SU-DHL-6 (cell line): ENCODE results near the gene EPB41L3.

Experiments
- H2AFZ ChIP-seq: fragments of 200-600 bp; sonication (generic); 2 replicates; pipeline ENCODE4 v1.6.1; 2014; ENCODE audit warnings: low read depth, mild to moderate bottlenecking, moderate library complexity, mixed read lengths, antibody characterized with exemption, low read length; ENCODE audit not compliant: severe bottlenecking
- H3F3A ChIP-seq: fragments of 200-600 bp; shearing (Covaris generic); 2 replicates; pipeline ENCODE4 v1.6.0; 2016; ENCODE audit warnings: antibody characterized with exemption, mild to moderate bottlenecking; ENCODE audit not compliant: insufficient read depth
- H3K27ac ChIP-seq: fragments of 200-600 bp; sonication (generic); 2 replicates; pipeline ENCODE4 v1.5.1; 2016; ENCODE audit warnings: low read depth, mild to moderate bottlenecking, low read length, moderate library complexity, mixed read lengths
- H3K27me3 ChIP-seq: fragments of 200-600 bp; sonication (generic), shearing (Covaris generic); 2 replicates; pipeline ENCODE4 v1.6.0; 2014; ENCODE audit warnings: mild to moderate bottlenecking, low read length
- H3K36me3 ChIP-seq: fragments of 200-600 bp; sonication (generic); 2 replicates; pipeline ENCODE4 v1.6.1; 2014; ENCODE audit warnings: mild to moderate bottlenecking, low read length, mixed read lengths
- H3K4me2 ChIP-seq: fragments of 300-600, 200-600 bp; shearing (Covaris generic), sonication (generic); 2 replicates; pipeline ENCODE4 v1.6.0; 2014; ENCODE audit warnings: low read length, low read depth, mild to moderate bottlenecking; ENCODE audit not compliant: poor library complexity, severe bottlenecking
- H3K4me3 ChIP-seq: fragments of 200-600 bp; sonication (generic); 2 replicates; pipeline ENCODE4 v1.5.1; 2014; ENCODE audit warnings: antibody characterized with exemption, low read length, mild to moderate bottlenecking, mixed read lengths; ENCODE audit not compliant: insufficient read depth, poor library complexity, severe bottlenecking
- H3K79me2 ChIP-seq: fragments of 200-600 bp; sonication (generic); 2 replicates; pipeline ENCODE4 v1.6.1; 2014; ENCODE audit warnings: mild to moderate bottlenecking, low read length, moderate library complexity; ENCODE audit not compliant: insufficient read depth
- H3K9ac ChIP-seq: fragments of 200-600 bp; sonication (generic); 2 replicates; pipeline ENCODE4 v1.7.0; 2014; ENCODE audit warnings: mild to moderate bottlenecking, low read length
- H3K9me2 ChIP-seq: fragments of 200-600 bp; sonication (generic); replicated peaks from 2 replicates; pipeline ENCODE4 v1.6.1; 2014; ENCODE audit warnings: low read length; ENCODE audit not compliant: insufficient read depth
- H3K9me3 ChIP-seq: fragments of 200-600 bp; sonication (generic); 2 replicates; pipeline ENCODE4 v1.6.1; 2014; ENCODE audit warnings: low read length, mixed read lengths; ENCODE audit not compliant: insufficient read depth
- H4K20me1 ChIP-seq: fragments of 200-600 bp; sonication (generic); 2 replicates; pipeline ENCODE4 v1.6.1; 2014; ENCODE audit warnings: low read depth, mild to moderate bottlenecking, antibody characterized with exemption, low read length, moderate library complexity, mixed read lengths
- EZH2phosphoT487 ChIP-seq: fragments of 200-600 bp; sonication (generic), shearing (Covaris generic); conservative IDR thresholded peaks from 2 replicates; pipeline ENCODE4 v1.6.1; 2018; ENCODE audit warnings: mild to moderate bottlenecking, antibody characterized with exemption, low read length, moderate library complexity, mixed read lengths
- TF ChIP-seq, protein P1 (sequence below): fragments of 200-600 bp; sonication (generic); IDR thresholded peaks from one replicate; pipeline ENCODE4 v1.5.1; 2017; ENCODE audit warnings: antibody characterized with exemption, mild to moderate bottlenecking, low read length, moderate library complexity; ENCODE audit not compliant: insufficient read depth, poor library complexity, severe bottlenecking

EPB41L3 gene

DNA sequence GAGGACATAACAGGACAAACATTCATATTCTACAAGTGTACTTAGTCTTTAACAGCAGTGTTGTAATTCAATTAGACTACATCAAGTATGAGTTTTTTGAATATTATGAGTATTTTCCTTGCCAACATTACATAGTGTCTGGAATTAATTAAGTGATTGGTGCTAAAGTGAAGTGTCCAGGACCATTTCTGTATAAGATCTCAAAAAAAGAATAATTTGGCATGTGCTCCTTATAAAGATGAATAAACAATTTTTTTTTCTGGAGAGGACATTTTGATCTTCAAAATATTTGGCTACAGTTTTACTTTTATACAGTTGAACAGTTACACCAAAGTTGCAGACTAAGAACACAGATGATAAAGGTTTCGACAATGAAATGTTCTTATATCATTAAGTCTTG lies 15.1 kb upstream of the EPB41L3 start:
- no peaks in the 10 kb centered on the region for H3K9me2 ChIP-seq
- no peak overlapping the region for H3K4me3 ChIP-seq
- H3K79me2 ChIP-seq = no peaks in the 10 kb centered on the region
- no peaks in the 10 kb centered on the region for H3F3A ChIP-seq
- no peak overlapping the region for H3K27ac ChIP-seq
- H3K9me3 ChIP-seq = no peaks in the 10 kb centered on the region
- no peak for TF ChIP-seq EZH2phosphoT487
- TF ChIP-seq, protein P1, sequence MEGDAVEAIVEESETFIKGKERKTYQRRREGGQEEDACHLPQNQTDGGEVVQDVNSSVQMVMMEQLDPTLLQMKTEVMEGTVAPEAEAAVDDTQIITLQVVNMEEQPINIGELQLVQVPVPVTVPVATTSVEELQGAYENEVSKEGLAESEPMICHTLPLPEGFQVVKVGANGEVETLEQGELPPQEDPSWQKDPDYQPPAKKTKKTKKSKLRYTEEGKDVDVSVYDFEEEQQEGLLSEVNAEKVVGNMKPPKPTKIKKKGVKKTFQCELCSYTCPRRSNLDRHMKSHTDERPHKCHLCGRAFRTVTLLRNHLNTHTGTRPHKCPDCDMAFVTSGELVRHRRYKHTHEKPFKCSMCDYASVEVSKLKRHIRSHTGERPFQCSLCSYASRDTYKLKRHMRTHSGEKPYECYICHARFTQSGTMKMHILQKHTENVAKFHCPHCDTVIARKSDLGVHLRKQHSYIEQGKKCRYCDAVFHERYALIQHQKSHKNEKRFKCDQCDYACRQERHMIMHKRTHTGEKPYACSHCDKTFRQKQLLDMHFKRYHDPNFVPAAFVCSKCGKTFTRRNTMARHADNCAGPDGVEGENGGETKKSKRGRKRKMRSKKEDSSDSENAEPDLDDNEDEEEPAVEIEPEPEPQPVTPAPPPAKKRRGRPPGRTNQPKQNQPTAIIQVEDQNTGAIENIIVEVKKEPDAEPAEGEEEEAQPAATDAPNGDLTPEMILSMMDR = no peak
- H2AFZ ChIP-seq = no peak overlapping the region
- H3K36me3 ChIP-seq = no peaks in the 10 kb centered on the region
- H3K9ac ChIP-seq = no peak overlapping the region
- H3K4me2 ChIP-seq = no peak overlapping the region
- no peaks in the 10 kb centered on the region for H3K27me3 ChIP-seq
- no peaks in the 10 kb centered on the region for H4K20me1 ChIP-seq

DNA sequence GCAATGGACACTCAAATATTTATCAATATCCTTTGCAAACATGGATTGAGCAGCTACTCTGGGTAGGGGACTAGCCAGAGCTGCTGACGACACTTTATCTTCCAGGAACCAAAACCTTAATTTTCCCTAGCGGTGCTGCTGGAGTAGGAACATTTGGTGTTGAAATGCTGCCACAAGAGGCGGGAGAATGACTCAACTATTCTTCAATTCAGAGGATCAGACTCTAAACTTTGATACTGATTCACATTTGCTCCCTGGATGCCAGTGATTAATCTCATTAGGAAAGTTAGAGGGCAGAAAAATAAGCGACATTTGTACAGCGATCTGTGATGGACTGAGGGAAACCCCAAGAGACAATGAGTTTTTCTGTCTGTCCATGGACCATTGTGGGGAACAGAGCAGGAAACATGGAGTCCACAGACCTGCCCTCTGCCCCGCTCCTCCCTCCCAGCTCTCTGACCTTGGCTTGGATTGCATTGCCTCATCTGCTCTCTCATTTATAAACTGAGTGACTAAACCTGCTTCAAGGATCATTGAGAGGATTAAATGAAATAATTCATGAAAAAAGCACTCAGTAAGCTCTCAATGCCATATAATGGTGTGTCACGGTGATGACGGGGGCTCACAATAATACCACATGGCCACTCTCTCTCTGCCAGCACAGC lies 12.6 kb upstream of the EPB41L3 start:
- no peak overlapping the region for H2AFZ ChIP-seq

DNA sequence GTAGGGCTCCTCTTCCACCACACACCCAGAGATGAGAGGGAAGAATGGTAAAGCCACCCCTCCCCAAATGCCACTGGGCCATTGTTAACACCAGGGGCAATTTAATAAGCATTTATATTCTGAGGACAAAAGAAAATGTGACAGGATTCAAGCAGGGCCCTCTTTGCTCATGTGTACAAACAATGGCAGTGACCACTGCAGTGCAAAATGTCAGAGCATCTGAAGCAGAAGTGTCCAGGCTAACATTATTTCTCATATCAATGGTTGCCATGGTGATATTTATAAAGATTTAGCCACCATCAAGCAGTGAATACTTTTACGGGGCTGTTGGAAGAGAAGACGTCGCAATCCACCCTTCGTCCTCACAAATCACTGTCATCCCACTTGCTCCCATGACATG lies 10.8 kb upstream of the EPB41L3 start:
- H3K36me3 ChIP-seq = no peaks in the 10 kb centered on the region
- TF ChIP-seq, protein P1 = no peak
- no peak for TF ChIP-seq EZH2phosphoT487
- H3K9me3 ChIP-seq = no peaks in the 10 kb centered on the region
- no peaks in the 10 kb centered on the region for H3F3A ChIP-seq
- H3K79me2 ChIP-seq = no peaks in the 10 kb centered on the region
- H3K27me3 ChIP-seq = no peaks in the 10 kb centered on the region
- no peaks in the 10 kb centered on the region for H3K9me2 ChIP-seq
- no peak overlapping the region for H3K4me2 ChIP-seq
- H2AFZ ChIP-seq = no peak overlapping the region
- no peak overlapping the region for H3K4me3 ChIP-seq
- H4K20me1 ChIP-seq = no peaks in the 10 kb centered on the region
- no peak overlapping the region for H3K9ac ChIP-seq
- H3K27ac ChIP-seq = no peak overlapping the region

More for the DNA sequence above, 12.6 kb upstream of the EPB41L3 start:
- no peaks in the 10 kb centered on the region for H3K27me3 ChIP-seq
- H3K79me2 ChIP-seq = no peaks in the 10 kb centered on the region
- no peak overlapping the region for H3K4me2 ChIP-seq
- H3K36me3 ChIP-seq = no peaks in the 10 kb centered on the region
- H3F3A ChIP-seq = no peaks in the 10 kb centered on the region
- no peak for TF ChIP-seq EZH2phosphoT487
- TF ChIP-seq, protein P1 = no peak
- no peak overlapping the region for H3K27ac ChIP-seq
- H4K20me1 ChIP-seq = no peaks in the 10 kb centered on the region
- H3K9ac ChIP-seq = no peak overlapping the region
- H3K9me2 ChIP-seq = no peaks in the 10 kb centered on the region
- H3K4me3 ChIP-seq = no peak overlapping the region
- no peaks in the 10 kb centered on the region for H3K9me3 ChIP-seq

DNA sequence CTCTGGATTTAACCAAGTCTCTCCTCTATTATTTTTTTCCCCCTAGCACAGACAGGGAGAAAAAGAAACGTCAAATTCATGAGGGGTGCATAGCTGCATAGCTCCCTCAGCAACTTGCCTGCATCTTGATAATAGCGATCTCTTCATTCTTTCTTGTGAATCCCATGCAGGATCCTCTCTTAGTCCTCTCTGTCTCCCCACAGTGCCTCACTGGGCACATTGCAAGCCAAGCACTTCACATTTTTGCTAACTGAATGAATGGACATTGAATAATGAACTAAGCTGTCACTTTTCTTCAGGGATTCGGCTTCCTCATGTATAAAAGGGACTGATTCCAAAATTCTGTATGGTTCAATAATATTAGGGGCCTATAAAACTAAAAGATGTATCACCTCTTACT lies 2.9 kb upstream of the EPB41L3 start:
- Histone ChIP-seq H3K27ac (no peak overlapping the region), H3K27me3 (no peaks in the 10 kb centered on the region), H4K20me1 (no peaks in the 10 kb centered on the region), H3K9ac (no peak overlapping the region), H3F3A (no peaks in the 10 kb centered on the region), H3K9me3 (no peaks in the 10 kb centered on the region), H3K4me3 (no peak overlapping the region), H2AFZ (no peak overlapping the region), H3K9me2 (no peaks in the 10 kb centered on the region), H3K79me2 (no peaks in the 10 kb centered on the region), H3K4me2 (no peak overlapping the region), H3K36me3 (no peaks in the 10 kb centered on the region)
- TF ChIP-seq, protein P1 = no peak
- no peak for TF ChIP-seq EZH2phosphoT487
